ENCODE measurements around the gene PTCD1. TPM values are rescaled to one million over a fixed set of nuclear protein-coding genes. Genes with fewer than 3 reads are reported as not detected.

PTCD1 gene
- total and polyA plus RNA-seq, 5 donors from 2014 or later = 0.91 to 3.8 (median 3.2) TPM

- no peaks in the 10 kb centered on the region for H3K27me3 Mint-ChIP-seq
- Histone ChIP-seq H3K36me3 (ENCODE audit: control insufficient read depth, insufficient read depth, low read length) (peaks cover 63% of the 10 kb centered on the region), H3K27ac (ENCODE audit: insufficient read depth, low read length, poor library complexity, severe bottlenecking) (no peak overlapping the region), H3K4me3 (ENCODE audit: low read depth, low read length) (no peak overlapping the region), H3K4me1 (ENCODE audit: control insufficient read depth, insufficient read depth, low read length, poor library complexity, severe bottlenecking) (peaks cover 18% of the 10 kb centered on the region), H3K27me3 (ENCODE audit: control insufficient read depth, insufficient read depth, low read length) (no peaks in the 10 kb centered on the region), H3K9me3 (ENCODE audit: control insufficient read depth in 2 of 2, low read length in 2 of 2) (no peaks in the 10 kb centered on the region)
- H3K9me3 Mint-ChIP-seq = peaks cover 0 to 2% (median 0%) of the 10 kb centered on the region in 7 donors
- H3K27ac Mint-ChIP-seq = peak overlapping the region in 1 of 3 donors; percentile 85
- peak overlapping the region in 2 of 4 donors; percentile 38 to 45 for H3K4me3 Mint-ChIP-seq
- peaks cover 0 to 41% (median 10%) of the 10 kb centered on the region in 4 donors for H3K4me1 Mint-ChIP-seq
- H3K36me3 Mint-ChIP-seq = peaks cover 25% of the 10 kb centered on the region
- DNase-seq (no peak), ATAC-seq (ENCODE audit: low read depth in 2 of 2) (no peak)
Measured at GRCh38 chr7:99397297-99397983, 41.2 kb downstream of the PTCD1 start.

GRCh38 chr7:99396418-99397296 is 41.9 kb downstream of the PTCD1 start:
- ATAC-seq (ENCODE audit: low read depth in 2 of 2) (no peak), DNase-seq (no peak)
- Histone ChIP-seq H3K4me1 (ENCODE audit: control insufficient read depth, insufficient read depth, low read length, poor library complexity, severe bottlenecking) (peaks cover 21% of the 10 kb centered on the region), H3K27me3 (ENCODE audit: control insufficient read depth, insufficient read depth, low read length) (no peaks in the 10 kb centered on the region), H3K27ac (ENCODE audit: insufficient read depth, low read length, poor library complexity, severe bottlenecking) (no peak overlapping the region), H3K36me3 (ENCODE audit: control insufficient read depth, insufficient read depth, low read length) (peaks cover 61% of the 10 kb centered on the region), H3K4me3 (ENCODE audit: low read depth, low read length) (no peak overlapping the region), H3K9me3 (ENCODE audit: control insufficient read depth in 2 of 2, low read length in 2 of 2) (no peaks in the 10 kb centered on the region)
- H3K36me3 Mint-ChIP-seq = peaks cover 25% of the 10 kb centered on the region
- H3K4me1 Mint-ChIP-seq = peaks cover 0 to 44% (median 10%) of the 10 kb centered on the region in 4 donors
- no peaks in the 10 kb centered on the region for H3K27me3 Mint-ChIP-seq
- H3K4me3 Mint-ChIP-seq = no peak overlapping the region
- peak overlapping the region in 1 of 3 donors; percentile 20 for H3K27ac Mint-ChIP-seq
- H3K9me3 Mint-ChIP-seq = peaks cover 0 to 2% (median 0%) of the 10 kb centered on the region in 7 donors

- H3K4me3 Mint-ChIP-seq = no peak overlapping the region
- no peak overlapping the region for H3K4me3 ChIP-seq (ENCODE audit: low read depth, low read length)
- peaks cover 21% of the 10 kb centered on the region for H3K4me1 ChIP-seq (ENCODE audit: control insufficient read depth, insufficient read depth, low read length, poor library complexity, severe bottlenecking)
- DNase-seq (no peak), ATAC-seq (ENCODE audit: low read depth in 2 of 2) (no peak)
- peaks cover 24% of the 10 kb centered on the region for H3K36me3 Mint-ChIP-seq
- no peaks in the 10 kb centered on the region for H3K9me3 ChIP-seq (ENCODE audit: control insufficient read depth in 2 of 2, low read length in 2 of 2)
- peaks cover 65% of the 10 kb centered on the region for H3K36me3 ChIP-seq (ENCODE audit: control insufficient read depth, insufficient read depth, low read length)
- H3K27me3 ChIP-seq (ENCODE audit: control insufficient read depth, insufficient read depth, low read length) = no peaks in the 10 kb centered on the region
- H3K4me1 Mint-ChIP-seq = peaks cover 0 to 39% (median 8%) of the 10 kb centered on the region in 4 donors
- no peak overlapping the region for H3K27ac ChIP-seq (ENCODE audit: insufficient read depth, low read length, poor library complexity, severe bottlenecking)
- no peaks in the 10 kb centered on the region for H3K27me3 Mint-ChIP-seq
- peaks cover 0 to 2% (median 0%) of the 10 kb centered on the region in 7 donors for H3K9me3 Mint-ChIP-seq
- H3K27ac Mint-ChIP-seq = peak overlapping the region; percentile 11 to 77 (median 32)
Measured at GRCh38 chr7:99395616-99396327, 42.8 kb downstream of the PTCD1 start.

GRCh38 chr7:99394188-99394502 is 44.5 kb downstream of the PTCD1 start:
- Histone ChIP-seq H3K4me3 (ENCODE audit: low read depth, low read length) (no peak overlapping the region), H3K27ac (ENCODE audit: insufficient read depth, low read length, poor library complexity, severe bottlenecking) (peak overlapping the region; percentile 74), H3K4me1 (ENCODE audit: control insufficient read depth, insufficient read depth, low read length, poor library complexity, severe bottlenecking) (peaks cover 21% of the 10 kb centered on the region), H3K27me3 (ENCODE audit: control insufficient read depth, insufficient read depth, low read length) (no peaks in the 10 kb centered on the region), H3K36me3 (ENCODE audit: control insufficient read depth, insufficient read depth, low read length) (peaks cover 68% of the 10 kb centered on the region), H3K9me3 (ENCODE audit: control insufficient read depth in 2 of 2, low read length in 2 of 2) (no peaks in the 10 kb centered on the region)
- Mint-ChIP-seq H3K27ac (peak overlapping the region; percentile 20 to 97 (median 75)), H3K4me1 (peaks cover 0 to 39% (median 8%) of the 10 kb centered on the region in 4 donors), H3K36me3 (peaks cover 21% of the 10 kb centered on the region), H3K27me3 (no peaks in the 10 kb centered on the region), H3K9me3 (peaks cover 0 to 2% (median 0%) of the 10 kb centered on the region in 7 donors), H3K4me3 (peak overlapping the region in 2 of 4 donors; percentile 47 to 88)
- no peak for DNase-seq
- ATAC-seq (ENCODE audit: low read depth in 2 of 2) = no peak

- H3K27ac ChIP-seq (ENCODE audit: insufficient read depth, low read length, poor library complexity, severe bottlenecking) = peak overlapping the region; percentile 74
- peaks cover 71% of the 10 kb centered on the region for H3K36me3 ChIP-seq (ENCODE audit: control insufficient read depth, insufficient read depth, low read length)
- no peaks in the 10 kb centered on the region for H3K27me3 ChIP-seq (ENCODE audit: control insufficient read depth, insufficient read depth, low read length)
- peak overlapping the region; percentile 31 for H3K4me3 ChIP-seq (ENCODE audit: low read depth, low read length)
- ATAC-seq (ENCODE audit: low read depth in 2 of 2) (no peak), DNase-seq (no peak)
- H3K9me3 ChIP-seq (ENCODE audit: control insufficient read depth in 2 of 2, low read length in 2 of 2) = no peaks in the 10 kb centered on the region
- Mint-ChIP-seq H3K36me3 (peaks cover 17% of the 10 kb centered on the region), H3K27me3 (no peaks in the 10 kb centered on the region), H3K27ac (peak overlapping the region; percentile 60 to 97 (median 93)), H3K4me1 (peaks cover 0 to 35% (median 8%) of the 10 kb centered on the region in 4 donors), H3K9me3 (peaks cover 0 to 2% (median 0%) of the 10 kb centered on the region in 7 donors), H3K4me3 (peak overlapping the region; percentile 80 to 88 (median 84))
- H3K4me1 ChIP-seq (ENCODE audit: control insufficient read depth, insufficient read depth, low read length, poor library complexity, severe bottlenecking) = peaks cover 21% of the 10 kb centered on the region
Measured at GRCh38 chr7:99393355-99394187, 45.0 kb downstream of the PTCD1 start.

GRCh38 chr7:99392659-99393354 is 45.8 kb downstream of the PTCD1 start:
- peak overlapping the region; percentile 60 to 97 (median 93) for H3K27ac Mint-ChIP-seq
- no peaks in the 10 kb centered on the region for H3K9me3 ChIP-seq (ENCODE audit: control insufficient read depth in 2 of 2, low read length in 2 of 2)
- H3K27me3 ChIP-seq (ENCODE audit: control insufficient read depth, insufficient read depth, low read length) = no peaks in the 10 kb centered on the region
- peak overlapping the region; percentile 74 for H3K27ac ChIP-seq (ENCODE audit: insufficient read depth, low read length, poor library complexity, severe bottlenecking)
- H3K36me3 ChIP-seq (ENCODE audit: control insufficient read depth, insufficient read depth, low read length) = peaks cover 74% of the 10 kb centered on the region
- H3K4me3 ChIP-seq (ENCODE audit: low read depth, low read length) = peak overlapping the region; percentile 31
- H3K4me3 Mint-ChIP-seq = peak overlapping the region; percentile 80 to 88 (median 84)
- DNase-seq (peak; percentile 81 to 93 (median 87)), ATAC-seq (ENCODE audit: low read depth in 2 of 2) (peak; percentile 96 to 97)
- H3K9me3 Mint-ChIP-seq = peaks cover 0 to 1% (median 0%) of the 10 kb centered on the region in 7 donors
- H3K36me3 Mint-ChIP-seq = peaks cover 11% of the 10 kb centered on the region
- H3K27me3 Mint-ChIP-seq = no peaks in the 10 kb centered on the region
- peaks cover 21% of the 10 kb centered on the region for H3K4me1 ChIP-seq (ENCODE audit: control insufficient read depth, insufficient read depth, low read length, poor library complexity, severe bottlenecking)
- H3K4me1 Mint-ChIP-seq = peaks cover 0 to 31% (median 7%) of the 10 kb centered on the region in 4 donors

Data from CD4-positive, CD25-positive, alpha-beta regulatory T cell (primary cell).